NCI-H460 (cell line): ENCODE data around the gene ZNF611. TPM values are rescaled to one million over a fixed set of nuclear protein-coding genes. Genes with fewer than 3 reads are reported as not detected.
"Not testable (repeated sequence)": the region's sequence is repeated elsewhere in the genome, so short reads cannot be mapped to it uniquely, and the experiment has no call there.

Source experiments
- DNase-seq: peaks from one replicate; pipeline ENCODE4 v3.0.0-alpha.2; 2016; ENCODE audit warnings: low read depth; ENCODE audit errors: extremely low read depth
- total RNA-seq: library from RNA; depleted of rRNA; stranded (reverse); fragments of >200 nt; shearing (Covaris generic); gene quantifications from 2 replicates; pipeline ENCODE4 v1.2.3, GENCODE V29; 2014; rRNA removed

ZNF611 gene
- total RNA-seq, 1 experiment from 2014 or later, result 8.2 TPM

- DNase-seq, result no peak
Measured at GRCh38 chr19:52687684-52688083, 47.2 kb downstream of the ZNF611 start.

- no peak for DNase-seq
Measured at GRCh38 chr19:52685811-52686210, 49.0 kb downstream of the ZNF611 start.

- DNase-seq, result not testable (repeated sequence)
Measured at GRCh38 chr19:52681216-52681615, 53.6 kb downstream of the ZNF611 start.

- no peak for DNase-seq
Measured at GRCh38 chr19:52679598-52679997, 55.2 kb downstream of the ZNF611 start.

GRCh38 chr19:52675239-52675638 is 59.6 kb downstream of the ZNF611 start:
- not testable (repeated sequence) for DNase-seq

GRCh38 chr19:52673014-52673413 is 61.8 kb downstream of the ZNF611 start:
- DNase-seq, result no peak

- no peak for DNase-seq
Measured at GRCh38 chr19:52670046-52670445, 64.8 kb downstream of the ZNF611 start.

- DNase-seq, result no peak
Measured at GRCh38 chr19:52669586-52669985, 65.3 kb downstream of the ZNF611 start.

GRCh38 chr19:52667972-52668371 is 66.9 kb downstream of the ZNF611 start:
- no peak for DNase-seq

- DNase-seq, result no peak
Measured at GRCh38 chr19:52666506-52666905, 68.3 kb downstream of the ZNF611 start.

GRCh38 chr19:52665529-52665928 is 69.3 kb downstream of the ZNF611 start:
- no peak for DNase-seq

- DNase-seq, result no peak
Measured at GRCh38 chr19:52665027-52665426, 69.8 kb downstream of the ZNF611 start.

GRCh38 chr19:52664461-52664860 is 70.4 kb downstream of the ZNF611 start:
- no peak for DNase-seq

GRCh38 chr19:52662631-52663030 is 72.2 kb downstream of the ZNF611 start:
- DNase-seq, result no peak

- no peak for DNase-seq
Measured at GRCh38 chr19:52660981-52661380, 73.9 kb downstream of the ZNF611 start.

GRCh38 chr19:52659013-52659412 is 75.8 kb downstream of the ZNF611 start:
- no peak for DNase-seq

GRCh38 chr19:52658595-52658994 is 76.2 kb downstream of the ZNF611 start:
- no peak for DNase-seq

GRCh38 chr19:52653161-52653560 is 81.7 kb downstream of the ZNF611 start:
- DNase-seq, result no peak

Other genes with a start within 250 kb of the ZNF611 start
- gene ZNF808, start 207.4 kb downstream of the ZNF611 start, total RNA-seq, result 11.6 and 11.7 TPM in 2 replicates
- 10.5 and 11.3 TPM in 2 replicates for gene ZNF701, start 164.8 kb downstream of the ZNF611 start, total RNA-seq
- gene ZNF83, start 96.7 kb downstream of the ZNF611 start, total RNA-seq, result 30.9 and 34.6 TPM in 2 replicates
- 5.7 and 7.9 TPM in 2 replicates for gene ZNF600, start 51.7 kb upstream of the ZNF611 start, total RNA-seq
- gene ZNF28, start 86.6 kb upstream of the ZNF611 start, total RNA-seq, result 20.0 and 24.0 TPM in 2 replicates
- gene ZNF468, start 122.6 kb upstream of the ZNF611 start, total RNA-seq, result 31.3 and 32.8 TPM in 2 replicates
- gene ZNF320, start 162.6 kb upstream of the ZNF611 start, total RNA-seq, result 2.3 and 4.8 TPM in 2 replicates
- gene ZNF888, start 188.4 kb upstream of the ZNF611 start, total RNA-seq, result 3.4 and 4.1 TPM in 2 replicates
- 5.1 and 6.9 TPM in 2 replicates for gene ZNF816, start 227.8 kb upstream of the ZNF611 start, total RNA-seq